Neuronal stem cell (in vitro differentiated cells): ENCODE data around the gene SNCB.

Experiments
- DNase-seq: peaks from one replicate; pipeline ENCODE4 v3.0.0-alpha.2; 2013; ENCODE audit warnings: low spot score
- H2AFZ ChIP-seq: one replicate; pipeline ENCODE4 v1.6.1; 2013; ENCODE audit warnings: mild to moderate bottlenecking, low read length, inconsistent platforms
- H2AK5ac ChIP-seq: 2 replicates; pipeline ENCODE4 v1.6.1; 2013; ENCODE audit warnings: low read depth, mild to moderate bottlenecking, inconsistent platforms, low read length, moderate library complexity, mixed read lengths
- H2BK120ac ChIP-seq: 2 replicates; pipeline ENCODE4 v1.6.1; 2013; ENCODE audit warnings: low read depth, mild to moderate bottlenecking, inconsistent platforms, low read length, moderate library complexity, mixed read lengths
- H2BK12ac ChIP-seq: one replicate; pipeline ENCODE4 v1.6.1; 2013; ENCODE audit warnings: low read length, inconsistent platforms
- H2BK15ac ChIP-seq: 2 replicates; pipeline ENCODE4 v1.6.1; 2013; ENCODE audit warnings: mild to moderate bottlenecking, low read length, inconsistent platforms, mixed read lengths
- H2BK5ac ChIP-seq: one replicate; pipeline ENCODE4 v1.6.1; 2013; ENCODE audit warnings: inconsistent platforms, mild to moderate bottlenecking, low read length, moderate library complexity
- H3K14ac ChIP-seq: one replicate; pipeline ENCODE4 v1.6.1; 2013; ENCODE audit warnings: low read length, inconsistent platforms
- H3K18ac ChIP-seq: 2 replicates; pipeline ENCODE4 v1.6.1; 2013; ENCODE audit warnings: low read length, inconsistent platforms
- H3K23ac ChIP-seq: 2 replicates; pipeline ENCODE4 v1.6.1; 2013; ENCODE audit warnings: low read depth, mild to moderate bottlenecking, mixed read lengths, low read length, inconsistent platforms; ENCODE audit not compliant: poor library complexity
- H3K27ac ChIP-seq: replicated peaks from 3 replicates; pipeline ENCODE4 v1.5.1; 2013; ENCODE audit warnings: low read length, inconsistent platforms
- H3K27me3 ChIP-seq, 3 experiments: 2 replicates each; pipeline ENCODE4 v1.6.1; 2013; ENCODE audit warnings: low read length in 3 of 3, mild to moderate bottlenecking in 2 of 3, inconsistent platforms in 1 of 3, low read depth in 1 of 3, mixed read lengths in 1 of 3, moderate library complexity in 1 of 3; ENCODE audit not compliant: control insufficient read depth in 3 of 3, insufficient read depth in 3 of 3
- H3K36me3 ChIP-seq, 2 donors: replicated peaks in 1 of 2; 2 replicates each; pipeline ENCODE4 v1.6.1; 2013; ENCODE audit warnings: low read length in 2 of 2; ENCODE audit not compliant: control insufficient read depth in 2 of 2, insufficient read depth in 2 of 2
- H3K4ac ChIP-seq: 2 replicates; pipeline ENCODE4 v1.6.1; 2013; ENCODE audit warnings: inconsistent platforms, mild to moderate bottlenecking, low read length, moderate library complexity
- H3K4me1 ChIP-seq, 2 donors: 1 replicate in 1 of 2; 2 replicates in 1 of 2; pipeline ENCODE4 v1.6.1; 2013; ENCODE audit warnings: low read length in 2 of 2, low read depth in 1 of 2; ENCODE audit not compliant: control insufficient read depth in 2 of 2, insufficient read depth in 1 of 2
- H3K4me2 ChIP-seq: one replicate; pipeline ENCODE4 v1.6.1; 2013; ENCODE audit warnings: mild to moderate bottlenecking, low read length, inconsistent platforms; ENCODE audit not compliant: insufficient read depth, poor library complexity, severe bottlenecking
- H3K4me3 ChIP-seq, 2 donors: 2 replicates each; pipeline ENCODE4 v1.5.1; 2013; ENCODE audit warnings: low read length in 2 of 2, mild to moderate bottlenecking in 2 of 2, inconsistent platforms in 1 of 2, moderate library complexity in 1 of 2
- H3K79me1 ChIP-seq: one replicate; pipeline ENCODE4 v1.6.1; 2013; ENCODE audit warnings: low read depth, mild to moderate bottlenecking, inconsistent platforms, low read length, moderate library complexity
- H3K9ac ChIP-seq: one replicate; pipeline ENCODE4 v1.6.1; 2013; ENCODE audit warnings: mild to moderate bottlenecking, low read depth, low read length, inconsistent platforms; ENCODE audit not compliant: poor library complexity
- H3K9me3 ChIP-seq, 2 donors: replicated peaks in 1 of 2; 2 replicates each; pipeline versions ENCODE3 to v1.6.1; 2013; ENCODE audit warnings: low read length in 2 of 2, mild to moderate bottlenecking in 2 of 2, inconsistent platforms in 1 of 2, low read depth in 1 of 2, mixed read lengths in 1 of 2, moderate library complexity in 1 of 2; ENCODE audit not compliant: control insufficient read depth in 2 of 2, insufficient read depth in 1 of 2
- H4K8ac ChIP-seq: one replicate; pipeline ENCODE4 v1.6.1; 2013; ENCODE audit warnings: low read depth, mild to moderate bottlenecking, inconsistent platforms, low read length, moderate library complexity
- H4K91ac ChIP-seq: one replicate; pipeline ENCODE4 v1.6.1; 2013; ENCODE audit warnings: low read length, low read depth, mild to moderate bottlenecking, inconsistent platforms; ENCODE audit not compliant: poor library complexity
- WGBS, 2 donors: extraction: QIAGEN DNeasy Blood & Tissue Kit; methylation state at CpG; one replicate each; pipeline ENCODE4 v1.1.7; 2013; ENCODE audit warnings: missing lambda C conversion rate in 2 of 2, mixed read lengths in 1 of 2; ENCODE audit not compliant: insufficient read length in 2 of 2, insufficient replicate concordance in 1 of 2; ENCODE audit errors: extremely low coverage in 2 of 2; 5-methylcytosine and 5-hydroxymethylcytosine counted together

SNCB gene

DNA sequence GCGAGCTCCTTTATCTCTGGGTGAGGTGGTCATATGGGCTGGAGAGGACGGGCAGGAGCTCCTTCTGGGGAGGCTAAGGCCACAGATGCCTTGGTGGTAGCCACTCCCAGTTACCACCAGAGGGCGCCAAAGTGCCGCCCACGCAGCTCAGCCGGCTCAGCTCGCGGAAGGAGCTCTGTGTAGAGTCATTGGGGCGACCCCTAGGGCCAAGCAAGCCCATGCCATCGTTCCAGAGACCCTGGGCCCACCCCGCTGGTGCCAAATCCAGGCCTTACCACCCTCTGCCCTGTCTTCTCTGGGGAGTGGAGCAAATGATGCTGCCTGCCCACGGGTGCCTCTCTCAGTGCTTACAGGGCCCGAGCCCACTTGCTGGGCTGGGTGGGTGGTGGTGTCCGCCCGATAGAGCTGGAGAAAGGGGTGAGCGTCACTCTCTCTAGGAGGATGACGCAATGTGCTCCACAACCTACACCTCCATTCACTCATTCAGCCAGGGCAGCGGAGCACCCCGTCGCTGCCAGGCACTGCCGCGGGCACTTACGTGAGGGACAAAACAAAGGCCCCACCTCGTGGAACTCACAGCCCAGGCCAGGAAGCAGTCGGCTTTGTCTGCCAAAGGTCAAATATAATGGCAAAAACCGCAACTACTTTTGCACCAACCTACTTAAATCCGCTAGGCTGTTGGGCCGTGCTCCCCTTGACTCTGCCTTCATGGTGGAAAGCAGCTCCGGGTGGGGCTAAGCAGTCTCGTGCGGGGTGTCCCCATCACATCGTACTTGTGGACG lies 30.7 kb upstream of the SNCB start:
- peak overlapping the region; percentile 83 for H3K18ac ChIP-seq
- peaks cover 3 to 5% of the 10 kb centered on the region in 2 donors for H3K36me3 ChIP-seq
- H2AFZ ChIP-seq: no peak overlapping the region
- H2AK5ac ChIP-seq: peak overlapping the region; percentile 16
- H3K23ac ChIP-seq: peak overlapping the region; percentile 25
- peak overlapping the region; percentile 70 for H4K8ac ChIP-seq
- no peak overlapping the region for H3K14ac ChIP-seq
- H3K27me3 ChIP-seq: peaks cover 0 to 16% (median 0%) of the 10 kb centered on the region in 3 experiments
- no peak overlapping the region for H2BK120ac ChIP-seq
- H3K79me1 ChIP-seq: no peaks in the 10 kb centered on the region
- H3K4me3 ChIP-seq: no peak overlapping the region
- no peak overlapping the region for H2BK12ac ChIP-seq
- no peak overlapping the region for H2BK5ac ChIP-seq
- H3K27ac ChIP-seq: no peak overlapping the region
- no CpG with 5 or more reads among the region's 33 CpGs for WGBS, 2 donors
- H3K4me2 ChIP-seq: no peak overlapping the region
- no peak overlapping the region for H3K9ac ChIP-seq
- H2BK15ac ChIP-seq: no peak overlapping the region
- H3K4me1 ChIP-seq: peaks cover 0 to 12% of the 10 kb centered on the region in 2 donors
- DNase-seq: peak; percentile 85
- no peak overlapping the region for H3K4ac ChIP-seq
- H3K9me3 ChIP-seq: no peaks in the 10 kb centered on the region
- H4K91ac ChIP-seq: no peak overlapping the region

DNA sequence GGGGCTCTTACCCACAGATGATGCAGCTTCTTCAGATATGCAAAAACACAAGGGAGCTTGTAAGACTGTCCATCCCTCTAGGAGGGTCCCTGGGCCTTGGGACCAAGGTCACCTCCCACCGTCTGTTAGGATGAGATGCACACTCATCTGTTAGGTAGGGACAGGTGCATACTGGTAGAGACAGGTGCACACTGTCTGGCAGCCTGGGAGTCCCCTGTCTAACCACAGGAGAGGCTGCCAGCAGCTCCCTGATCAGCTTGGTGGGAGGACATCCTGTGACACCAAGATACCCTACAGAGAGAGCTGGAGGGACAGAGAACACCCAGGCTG lies 30.2 kb upstream of the SNCB start:
- Histone ChIP-seq H3K9me3 (no peaks in the 10 kb centered on the region), H2AFZ (no peak overlapping the region), H3K9ac (peak overlapping the region; percentile 44), H3K14ac (no peak overlapping the region), H3K27ac (no peak overlapping the region), H2BK12ac (no peak overlapping the region), H3K36me3 (peaks cover 3 to 5% of the 10 kb centered on the region in 2 donors), H3K4me1 (peaks cover 0 to 12% of the 10 kb centered on the region in 2 donors), H4K8ac (no peak overlapping the region), H3K27me3 (peaks cover 0 to 16% (median 0%) of the 10 kb centered on the region in 3 experiments), H3K4me3 (no peak overlapping the region), H2BK120ac (no peak overlapping the region), H3K4ac (no peak overlapping the region), H2BK15ac (no peak overlapping the region), H3K79me1 (no peaks in the 10 kb centered on the region), H3K23ac (no peak overlapping the region), H4K91ac (no peak overlapping the region), H2BK5ac (no peak overlapping the region), H3K4me2 (no peak overlapping the region), H3K18ac (no peak overlapping the region), H2AK5ac (no peak overlapping the region)
- no CpG with 5 or more reads among the region's 1 CpG for WGBS, 2 donors
- no peak for DNase-seq

DNA sequence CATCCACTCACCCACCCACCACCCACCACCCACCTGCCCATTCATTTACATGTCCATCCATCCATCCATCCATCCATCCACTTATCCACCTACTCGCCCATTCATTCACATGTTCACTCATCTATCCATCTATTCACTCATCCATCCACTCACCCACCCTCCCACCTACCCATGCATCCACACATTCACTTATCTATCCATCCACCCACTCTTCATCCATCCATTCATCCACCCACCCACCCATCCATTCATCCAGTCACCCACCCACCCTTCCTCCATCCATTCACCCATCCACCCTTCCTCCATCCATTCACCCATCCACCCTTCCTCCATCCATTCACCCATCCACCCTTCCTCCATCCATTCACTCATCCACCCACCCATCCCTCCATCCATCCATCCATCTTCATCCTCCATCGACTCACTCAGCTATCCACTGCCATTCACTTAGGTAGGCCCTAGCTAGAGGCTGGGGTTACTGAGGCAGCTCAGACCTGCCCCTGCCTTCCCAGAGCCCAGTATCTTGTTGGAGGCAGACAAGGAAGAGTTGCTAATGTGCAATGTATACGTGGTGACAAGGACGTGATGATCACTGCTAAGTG lies 29.6 kb upstream of the SNCB start:
- 100% methylated on average over 1 of the region's 4 CpGs; no CpG with 5 or more reads in 1 of the 2 donors for WGBS, 2 donors
- H3K9ac ChIP-seq: no peak overlapping the region

DNA sequence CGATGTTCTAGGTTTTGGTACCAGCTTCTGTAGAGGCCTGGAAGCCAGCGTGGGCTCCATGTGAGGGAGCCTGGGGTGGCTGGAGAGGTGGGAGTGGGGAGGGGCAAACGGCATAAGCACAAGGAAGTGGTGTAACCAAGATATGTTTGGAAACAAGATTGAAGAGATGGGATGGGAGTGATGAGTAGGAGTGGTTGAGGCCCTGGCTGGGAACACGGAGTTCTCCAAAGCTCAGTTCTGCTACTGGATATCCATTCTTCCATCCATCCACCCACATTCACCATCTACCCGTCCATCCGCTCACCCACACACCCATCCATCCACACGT lies 29.1 kb upstream of the SNCB start:
- H3K9me3 ChIP-seq: no peaks in the 10 kb centered on the region
- H3K9ac ChIP-seq: no peak overlapping the region
- no peak overlapping the region for H4K91ac ChIP-seq
- no peak overlapping the region for H3K14ac ChIP-seq
- H3K18ac ChIP-seq: no peak overlapping the region
- H3K27me3 ChIP-seq: peaks cover 0 to 8% (median 0%) of the 10 kb centered on the region in 3 experiments
- no peak for DNase-seq
- 80% methylated on average over 2 of the region's 7 CpGs; no CpG with 5 or more reads in 1 of the 2 donors for WGBS, 2 donors
- no peak overlapping the region for H4K8ac ChIP-seq
- no peak overlapping the region for H2BK5ac ChIP-seq
- no peak overlapping the region for H3K4me2 ChIP-seq
- H3K79me1 ChIP-seq: no peaks in the 10 kb centered on the region
- H2AFZ ChIP-seq: no peak overlapping the region
- no peak overlapping the region for H3K4me3 ChIP-seq
- no peak overlapping the region for H3K27ac ChIP-seq
- no peak overlapping the region for H2BK120ac ChIP-seq
- no peak overlapping the region for H3K4ac ChIP-seq
- peaks cover 3 to 7% of the 10 kb centered on the region in 2 donors for H3K36me3 ChIP-seq
- H2AK5ac ChIP-seq: no peak overlapping the region
- H3K4me1 ChIP-seq: peaks cover 0 to 6% of the 10 kb centered on the region in 2 donors
- no peak overlapping the region for H2BK15ac ChIP-seq
- no peak overlapping the region for H3K23ac ChIP-seq
- no peak overlapping the region for H2BK12ac ChIP-seq

More for the DNA sequence above, 29.6 kb upstream of the SNCB start:
- H3K23ac ChIP-seq: no peak overlapping the region
- H2BK5ac ChIP-seq: no peak overlapping the region
- H2BK15ac ChIP-seq: no peak overlapping the region
- H2AFZ ChIP-seq: no peak overlapping the region
- no peaks in the 10 kb centered on the region for H3K79me1 ChIP-seq
- H4K8ac ChIP-seq: no peak overlapping the region
- peaks cover 3 to 5% of the 10 kb centered on the region in 2 donors for H3K36me3 ChIP-seq
- DNase-seq: no peak
- H3K27ac ChIP-seq: no peak overlapping the region
- no peak overlapping the region for H2AK5ac ChIP-seq
- H3K27me3 ChIP-seq: peaks cover 0 to 11% (median 0%) of the 10 kb centered on the region in 3 experiments
- no peak overlapping the region for H3K14ac ChIP-seq
- no peak overlapping the region for H3K18ac ChIP-seq
- H3K4me1 ChIP-seq: peaks cover 0 to 9% of the 10 kb centered on the region in 2 donors
- no peak overlapping the region for H2BK12ac ChIP-seq
- no peak overlapping the region for H3K4me2 ChIP-seq
- H3K4ac ChIP-seq: no peak overlapping the region
- H4K91ac ChIP-seq: no peak overlapping the region
- H3K4me3 ChIP-seq: no peak overlapping the region
- no peak overlapping the region for H2BK120ac ChIP-seq
- H3K9me3 ChIP-seq: no peaks in the 10 kb centered on the region
